Thyroid gland (tissue), 4 donors: Measurements from ENCODE around the gene RARA. TPM values are rescaled to one million over a fixed set of nuclear protein-coding genes. Genes with fewer than 3 reads are reported as not detected.

ENCODE experiments used
- DNase-seq, 2 donors: peaks; one replicate each; pipeline ENCODE4 v3.0.0-alpha.2; 2019
- H3K27ac ChIP-seq, 3 donors: fragments of 200-600 bp; sonication (generic); 1 replicate in 2 of 3; 2 replicates in 1 of 3; pipeline ENCODE4 v1.5.1; 2016 to 2019; ENCODE audit warnings: mild to moderate bottlenecking in 1 of 3, moderate library complexity in 1 of 3
- H3K27me3 ChIP-seq: fragments of 200-600 bp; sonication (generic); one replicate; pipeline ENCODE4 v1.5.1; 2019
- H3K36me3 ChIP-seq, 2 donors: fragments of 200-600 bp; sonication (generic); one replicate each; pipeline ENCODE4 v1.5.1; 2016 to 2019
- H3K4me1 ChIP-seq, 2 donors: fragments of 200-600 bp; sonication (generic); one replicate each; pipeline ENCODE4 v1.5.1; 2017 to 2019
- H3K4me3 ChIP-seq, 3 donors: fragments of 200-600 bp; sonication (generic); replicated peaks in 1 of 3; 1 replicate in 2 of 3; 2 replicates in 1 of 3; pipeline ENCODE4 v1.5.1; 2016; ENCODE audit warnings: mild to moderate bottlenecking in 1 of 3
- H3K9me3 ChIP-seq: fragments of 200-600 bp; sonication (generic); one replicate; pipeline ENCODE4 v1.5.1; 2017
- POLR2A ChIP-seq, 2 donors: fragments of 450-650 bp; IDR thresholded peaks; one replicate each; pipeline ENCODE4 v1.6.1; 2017; ENCODE audit warnings: antibody characterized with exemption in 2 of 2, mild to moderate bottlenecking in 2 of 2, moderate library complexity in 1 of 2
- WGBS, 2 donors: methylation state at CpG; one replicate each; pipeline ENCODE4 v1.1.5; 2017; 5-methylcytosine and 5-hydroxymethylcytosine counted together
- intact Hi-C: fragments of 100-400 bp; cut with DNase I; formaldehyde crosslinking; loops from one replicate; pipeline ENCODE4 v1.15.1; 2023
- total RNA-seq, 4 donors: library from RNA; depleted of rRNA; stranded (reverse); fragments of >200 nt; gene quantifications; one replicate each; pipeline ENCODE4 v1.2.3, GENCODE V29; 2016
- TF ChIP-seq, protein P1 (sequence below), 6 experiments: fragments of 200-600 bp in 3 of 6; fragments of 450-650 bp in 3 of 6; sonication (generic) in 3 of 6; IDR thresholded peaks; one replicate each; pipeline ENCODE4 v1.5.1; 2016 to 2019; ENCODE audit warnings: antibody characterized with exemption in 6 of 6, mild to moderate bottlenecking in 2 of 6, inconsistent platforms in 1 of 6, moderate library complexity in 1 of 6

RARA gene
- total RNA-seq, 4 donors from 2014 or later: 20.0 to 60.9 (median 35.2) TPM

- Histone ChIP-seq H3K4me1 (peaks cover 83 to 85% of the 10 kb centered on the region in 2 donors), H3K4me3 (peak overlapping the region in 1 of 3 donors; percentile 6), H3K27ac (peak overlapping the region; percentile 59 to 96 (median 93)), H3K27me3 (no peaks in the 10 kb centered on the region), H3K36me3 (no peaks in the 10 kb centered on the region), H3K9me3 (no peaks in the 10 kb centered on the region)
- WGBS, 2 donors: 44 to 46% methylated on average over 13 to 19 of the region's 19 CpGs
- TF ChIP-seq POLR2A (IDR thresholded peaks at IDR 0.05): peak in 1 of 2 donors; percentile 12
- TF ChIP-seq, protein P1, sequence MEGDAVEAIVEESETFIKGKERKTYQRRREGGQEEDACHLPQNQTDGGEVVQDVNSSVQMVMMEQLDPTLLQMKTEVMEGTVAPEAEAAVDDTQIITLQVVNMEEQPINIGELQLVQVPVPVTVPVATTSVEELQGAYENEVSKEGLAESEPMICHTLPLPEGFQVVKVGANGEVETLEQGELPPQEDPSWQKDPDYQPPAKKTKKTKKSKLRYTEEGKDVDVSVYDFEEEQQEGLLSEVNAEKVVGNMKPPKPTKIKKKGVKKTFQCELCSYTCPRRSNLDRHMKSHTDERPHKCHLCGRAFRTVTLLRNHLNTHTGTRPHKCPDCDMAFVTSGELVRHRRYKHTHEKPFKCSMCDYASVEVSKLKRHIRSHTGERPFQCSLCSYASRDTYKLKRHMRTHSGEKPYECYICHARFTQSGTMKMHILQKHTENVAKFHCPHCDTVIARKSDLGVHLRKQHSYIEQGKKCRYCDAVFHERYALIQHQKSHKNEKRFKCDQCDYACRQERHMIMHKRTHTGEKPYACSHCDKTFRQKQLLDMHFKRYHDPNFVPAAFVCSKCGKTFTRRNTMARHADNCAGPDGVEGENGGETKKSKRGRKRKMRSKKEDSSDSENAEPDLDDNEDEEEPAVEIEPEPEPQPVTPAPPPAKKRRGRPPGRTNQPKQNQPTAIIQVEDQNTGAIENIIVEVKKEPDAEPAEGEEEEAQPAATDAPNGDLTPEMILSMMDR (IDR thresholded peaks at IDR 0.05): no peak
- intact Hi-C loops: no loop called here
- peak; percentile 56 to 62 for DNase-seq
Measured at GRCh38 chr17:40320756-40321523, 12.0 kb downstream of the RARA start.

GRCh38 chr17:40321524-40321929 is 12.5 kb downstream of the RARA start:
- H3K27ac ChIP-seq: peak overlapping the region; percentile 59 to 96 (median 93)
- H3K4me1 ChIP-seq: peaks cover 83 to 85% of the 10 kb centered on the region in 2 donors
- TF ChIP-seq POLR2A (IDR thresholded peaks at IDR 0.05): no peak
- TF ChIP-seq, protein P1 (IDR thresholded peaks at IDR 0.05): no peak
- no peaks in the 10 kb centered on the region for H3K36me3 ChIP-seq
- no peak for DNase-seq
- peak overlapping the region in 1 of 3 donors; percentile 22 for H3K4me3 ChIP-seq
- H3K9me3 ChIP-seq: no peaks in the 10 kb centered on the region
- no peaks in the 10 kb centered on the region for H3K27me3 ChIP-seq
- intact Hi-C loops: no loop called here
- WGBS, 2 donors: 72% methylated on average over 4 of the region's 4 CpGs; no CpG with 5 or more reads in 1 of the 2 donors

GRCh38 chr17:40321961-40322357 is 13.0 kb downstream of the RARA start:
- Histone ChIP-seq H3K27me3 (no peaks in the 10 kb centered on the region), H3K36me3 (no peaks in the 10 kb centered on the region), H3K27ac (peak overlapping the region; percentile 59 to 96 (median 93)), H3K4me3 (peak overlapping the region in 1 of 3 donors; percentile 22), H3K9me3 (no peaks in the 10 kb centered on the region), H3K4me1 (peaks cover 83 to 85% of the 10 kb centered on the region in 2 donors)
- peak; percentile 77 to 83 for DNase-seq
- WGBS, 2 donors: 0 to 3% methylated on average over 4 of the region's 4 CpGs
- no peak for TF ChIP-seq POLR2A (IDR thresholded peaks at IDR 0.05)
- TF ChIP-seq, protein P1 (IDR thresholded peaks at IDR 0.05): no peak
- intact Hi-C loops: no loop called here

GRCh38 chr17:40322358-40323315 is 13.7 kb downstream of the RARA start:
- intact Hi-C loops: no loop called here
- WGBS, 2 donors: 2 to 16% methylated on average over 13 to 19 of the region's 19 CpGs
- H3K27me3 ChIP-seq: no peaks in the 10 kb centered on the region
- H3K4me1 ChIP-seq: peaks cover 83 to 85% of the 10 kb centered on the region in 2 donors
- no peak for TF ChIP-seq POLR2A (IDR thresholded peaks at IDR 0.05)
- TF ChIP-seq, protein P1 (IDR thresholded peaks at IDR 0.05): no peak
- H3K9me3 ChIP-seq: no peaks in the 10 kb centered on the region
- no peaks in the 10 kb centered on the region for H3K36me3 ChIP-seq
- H3K4me3 ChIP-seq: peak overlapping the region in 1 of 3 donors; percentile 22
- peak overlapping the region; percentile 59 to 96 (median 93) for H3K27ac ChIP-seq
- peak; percentile 78 to 80 for DNase-seq
